Karpas-422 (cell line): ENCODE data around the gene GLB1L. TPM values are rescaled to one million over a fixed set of nuclear protein-coding genes. Genes with fewer than 3 reads are reported as not detected.
A peak's percentile ranks its signal among the peaks of the same experiment; 100 is the strongest.

ENCODE experiments used
- DNase-seq: peaks from one replicate; pipeline ENCODE4 v3.0.0-alpha.2; 2015
- H2AFZ ChIP-seq: fragments of 200-600 bp; sonication (generic); 2 replicates; pipeline ENCODE4 v1.6.1; 2014; ENCODE audit warnings: antibody characterized with exemption, low read length, mixed read lengths
- H3K27ac ChIP-seq: fragments of 200-600 bp; sonication (generic); 2 replicates; pipeline ENCODE4 v1.5.1; 2014; ENCODE audit warnings: mild to moderate bottlenecking, low read length, moderate library complexity
- H3K27me3 ChIP-seq: fragments of 200-600 bp; sonication (generic); 2 replicates; pipeline ENCODE4 v1.6.1; 2014; ENCODE audit warnings: low read length, mixed read lengths
- H3K36me3 ChIP-seq: fragments of 200-600 bp; sonication (generic); 2 replicates; pipeline ENCODE4 v1.6.1; 2014; ENCODE audit warnings: low read length, mixed read lengths; ENCODE audit not compliant: insufficient read depth
- H3K4me1 ChIP-seq: fragments of 200-600 bp; sonication (generic); 2 replicates; pipeline ENCODE4 v1.6.1; 2014; ENCODE audit warnings: mild to moderate bottlenecking, low read length, mixed read lengths
- H3K4me2 ChIP-seq: fragments of 200-600 bp; sonication (generic); 2 replicates; pipeline ENCODE4 v1.6.1; 2014; ENCODE audit warnings: low read length, low read depth, mild to moderate bottlenecking; ENCODE audit not compliant: poor library complexity, severe bottlenecking
- H3K4me3 ChIP-seq: fragments of 200-600 bp; sonication (generic); 2 replicates; pipeline ENCODE4 v1.5.1; 2014; ENCODE audit warnings: mild to moderate bottlenecking, antibody characterized with exemption, low read length, mixed read lengths
- H3K79me2 ChIP-seq: fragments of 200-600 bp; sonication (generic); 2 replicates; pipeline ENCODE4 v1.6.1; 2014; ENCODE audit warnings: mild to moderate bottlenecking, low read length, mixed read lengths
- H3K9ac ChIP-seq: fragments of 200-600 bp; sonication (generic); 2 replicates; pipeline ENCODE4 v1.6.0; 2014; ENCODE audit warnings: low read length
- H3K9me2 ChIP-seq: fragments of 200-600 bp; sonication (generic), shearing (Covaris generic); replicated peaks from 2 replicates; pipeline ENCODE4 v1.6.0; 2014; ENCODE audit warnings: mild to moderate bottlenecking, low read length, moderate library complexity; ENCODE audit not compliant: insufficient read depth
- H3K9me3 ChIP-seq: fragments of 300-700, 200-600 bp; sonication (generic); 2 replicates; pipeline ENCODE4 v1.6.1; 2014; ENCODE audit warnings: low read length, mixed read lengths
- H4K20me1 ChIP-seq: fragments of 200-600 bp; sonication (generic); 2 replicates; pipeline ENCODE4 v1.6.1; 2014; ENCODE audit warnings: mild to moderate bottlenecking, antibody characterized with exemption, low read length, low read depth; ENCODE audit not compliant: insufficient read depth
- total RNA-seq: library from RNA; depleted of rRNA; stranded (reverse); fragments of >200 nt; shearing (Covaris generic); gene quantifications from 2 replicates; pipeline ENCODE4 v1.2.3, GENCODE V29; 2014; ENCODE audit warnings: low replicate concordance

Gene GLB1L
- total RNA-seq, 1 experiment from 2014 or later: 4.3 TPM

GRCh38 chr2:219284501-219285372, 39.5 kb upstream of the GLB1L start:
- H3K4me3 ChIP-seq: no peak overlapping the region
- no peaks in the 10 kb centered on the region for H3K9me2 ChIP-seq
- peaks cover 13% of the 10 kb centered on the region for H3K4me1 ChIP-seq
- no peak for DNase-seq
- no peak overlapping the region for H3K9ac ChIP-seq
- no peak overlapping the region for H3K4me2 ChIP-seq
- no peaks in the 10 kb centered on the region for H3K9me3 ChIP-seq
- H2AFZ ChIP-seq: no peak overlapping the region
- H4K20me1 ChIP-seq: no peaks in the 10 kb centered on the region
- H3K36me3 ChIP-seq: no peaks in the 10 kb centered on the region; the same call in 1 of the 2 replicates
- H3K79me2 ChIP-seq: no peaks in the 10 kb centered on the region
- no peaks in the 10 kb centered on the region for H3K27me3 ChIP-seq
- H3K27ac ChIP-seq: no peak overlapping the region

GRCh38 chr2:219282943-219283581, 37.8 kb upstream of the GLB1L start:
- Histone ChIP-seq H3K4me2 (no peak overlapping the region), H3K4me3 (no peak overlapping the region), H3K79me2 (no peaks in the 10 kb centered on the region), H3K4me1 (peaks cover 28% of the 10 kb centered on the region), H3K9me2 (no peaks in the 10 kb centered on the region), H3K27ac (no peak overlapping the region), H3K9ac (no peak overlapping the region), H3K36me3 (no peaks in the 10 kb centered on the region; the same call in 1 of the 2 replicates), H3K9me3 (no peaks in the 10 kb centered on the region), H2AFZ (no peak overlapping the region), H3K27me3 (no peaks in the 10 kb centered on the region), H4K20me1 (no peaks in the 10 kb centered on the region)
- DNase-seq: no peak

- H3K27me3 ChIP-seq: no peaks in the 10 kb centered on the region
- H3K4me3 ChIP-seq: no peak overlapping the region
- H3K36me3 ChIP-seq: no peaks in the 10 kb centered on the region; the same call in 1 of the 2 replicates
- no peak overlapping the region for H3K9ac ChIP-seq
- no peaks in the 10 kb centered on the region for H3K9me2 ChIP-seq
- no peaks in the 10 kb centered on the region for H3K9me3 ChIP-seq
- no peaks in the 10 kb centered on the region for H4K20me1 ChIP-seq
- no peak overlapping the region for H3K27ac ChIP-seq
- no peak for DNase-seq
- no peaks in the 10 kb centered on the region for H3K79me2 ChIP-seq
- peaks cover 35% of the 10 kb centered on the region for H3K4me1 ChIP-seq
- no peak overlapping the region for H3K4me2 ChIP-seq
- H2AFZ ChIP-seq: no peak overlapping the region
Measured at GRCh38 chr2:219282375-219282774, 37.1 kb upstream of the GLB1L start.

GRCh38 chr2:219281588-219281987, 36.3 kb upstream of the GLB1L start:
- Histone ChIP-seq H3K4me3 (no peak overlapping the region), H2AFZ (no peak overlapping the region), H3K9ac (no peak overlapping the region), H3K36me3 (no peaks in the 10 kb centered on the region; the same call in 1 of the 2 replicates), H3K27ac (no peak overlapping the region), H4K20me1 (no peaks in the 10 kb centered on the region), H3K9me2 (no peaks in the 10 kb centered on the region), H3K4me1 (peaks cover 40% of the 10 kb centered on the region), H3K79me2 (no peaks in the 10 kb centered on the region), H3K27me3 (no peaks in the 10 kb centered on the region), H3K9me3 (no peaks in the 10 kb centered on the region), H3K4me2 (no peak overlapping the region)
- no peak for DNase-seq

- H3K4me3 ChIP-seq: peak overlapping the region; percentile 66; the same call in 1 of the 2 replicates
- H2AFZ ChIP-seq: no peak overlapping the region
- H3K79me2 ChIP-seq: no peaks in the 10 kb centered on the region
- H3K27me3 ChIP-seq: no peaks in the 10 kb centered on the region
- H3K4me1 ChIP-seq: peaks cover 40% of the 10 kb centered on the region
- no peaks in the 10 kb centered on the region for H3K9me2 ChIP-seq
- H4K20me1 ChIP-seq: no peaks in the 10 kb centered on the region
- H3K36me3 ChIP-seq: no peaks in the 10 kb centered on the region; the same call in 1 of the 2 replicates
- DNase-seq: peak; percentile 44
- H3K9me3 ChIP-seq: no peaks in the 10 kb centered on the region
- peak overlapping the region; percentile 91 for H3K9ac ChIP-seq
- peak overlapping the region; percentile 74 for H3K4me2 ChIP-seq
- peak overlapping the region; percentile 96 for H3K27ac ChIP-seq
Measured at GRCh38 chr2:219280651-219281050, 35.4 kb upstream of the GLB1L start.

- Histone ChIP-seq H3K9me3 (no peaks in the 10 kb centered on the region), H2AFZ (peak overlapping the region; percentile 60; the same call in 1 of the 2 replicates), H3K27ac (peak overlapping the region; percentile 96), H3K79me2 (no peaks in the 10 kb centered on the region), H3K4me2 (peak overlapping the region; percentile 74), H3K27me3 (no peaks in the 10 kb centered on the region), H3K36me3 (no peaks in the 10 kb centered on the region; the same call in 1 of the 2 replicates), H3K4me1 (peaks cover 40% of the 10 kb centered on the region), H3K4me3 (peak overlapping the region; percentile 66), H3K9ac (peak overlapping the region; percentile 91), H3K9me2 (no peaks in the 10 kb centered on the region), H4K20me1 (no peaks in the 10 kb centered on the region)
- DNase-seq: no peak
Measured at GRCh38 chr2:219279916-219280516, 34.8 kb upstream of the GLB1L start.

GRCh38 chr2:219279151-219279915, 34.1 kb upstream of the GLB1L start, which contains the start of gene DNAJB2:
TSS of gene DNAJB2 (plus strand) at chr2:219279366. CDS start at chr2:219279834, 468 bp downstream.
- no peaks in the 10 kb centered on the region for H4K20me1 ChIP-seq
- peak within 1 kb of the TSS; percentile 91 for H3K9ac ChIP-seq
- peak within 1 kb of the TSS; percentile 96 for H3K27ac ChIP-seq
- peaks cover 40% of the 10 kb centered on the region for H3K4me1 ChIP-seq
- no peaks in the 10 kb centered on the region; the same call in 1 of the 2 replicates for H3K36me3 ChIP-seq
- H3K4me3 ChIP-seq: peak within 1 kb of the TSS; percentile 66
- H3K27me3 ChIP-seq: no peaks in the 10 kb centered on the region
- H3K79me2 ChIP-seq: no peaks in the 10 kb centered on the region
- H3K9me2 ChIP-seq: no peaks in the 10 kb centered on the region
- peak; percentile 99 for DNase-seq
- no peaks in the 10 kb centered on the region for H3K9me3 ChIP-seq
- H2AFZ ChIP-seq: peak within 1 kb of the TSS; percentile 86; the same call in 1 of the 2 replicates
- peak within 1 kb of the TSS; percentile 74 for H3K4me2 ChIP-seq
